ENCODE data around the gene KDM4C. TPM values are rescaled to one million over a fixed set of nuclear protein-coding genes. Genes with fewer than 3 reads are reported as not detected.

The KDM4C gene
- polyA plus RNA-seq, 4 donors = 12.6 to 27.3 (median 18.9) TPM

DNA sequence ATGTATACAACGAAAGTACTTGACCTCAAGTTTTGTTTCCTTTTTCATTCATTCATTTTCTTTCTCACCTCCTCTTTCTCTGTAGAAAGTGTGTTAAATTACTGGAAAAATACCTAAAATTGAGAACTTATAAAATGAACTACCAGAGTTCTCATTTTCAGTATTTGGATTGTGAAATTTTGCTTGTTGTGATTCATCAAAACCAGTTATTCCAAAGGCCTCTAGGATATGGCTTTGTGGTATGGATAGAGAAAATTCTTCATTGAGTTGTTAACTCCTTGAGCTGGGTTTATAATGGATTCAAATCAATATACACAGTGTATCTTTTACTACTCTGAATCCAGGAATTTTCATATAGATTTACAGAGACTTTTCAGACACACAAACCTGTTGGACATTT lies 287.6 kb downstream of the KDM4C start:
- WGBS, 3 donors = 79 to 88% (median 80%) methylated on average over 1 of the region's 1 CpG
- FAIRE-seq = no peak

GRCh38 chr9:7051711-7052110 lies 293.9 kb downstream of the KDM4C start:
- H3K36me3 ChIP-seq (ENCODE audit: control insufficient read depth in 3 of 3, insufficient read depth in 2 of 3, low read depth in 1 of 3, low read length in 3 of 3) = peaks cover 0 to 12% (median 6%) of the 10 kb centered on the region in 3 donors
- H3K27me3 ChIP-seq (ENCODE audit: control insufficient read depth in 3 of 3, insufficient read depth in 3 of 3, low read length in 3 of 3) = no peaks in the 10 kb centered on the region
- no peaks in the 10 kb centered on the region for H3K4me1 ChIP-seq (ENCODE audit: control insufficient read depth in 3 of 3, insufficient read depth in 2 of 3, low read depth in 1 of 3, low read length in 2 of 3)
- FAIRE-seq (no peak), DNase-seq (no peak)
- WGBS, 3 donors = 88 to 89% (median 88%) methylated on average over 3 of the region's 3 CpGs
- H3K9me3 ChIP-seq (ENCODE audit: control insufficient read depth in 2 of 2, insufficient read depth in 1 of 2, low read depth in 1 of 2, low read length in 1 of 2) = no peaks in the 10 kb centered on the region
- H3K4me3 ChIP-seq (ENCODE audit: low read depth in 1 of 3, low read length in 3 of 3) = no peak overlapping the region
- H3K27ac ChIP-seq (ENCODE audit: low read depth in 1 of 3, low read length in 2 of 3) = no peak overlapping the region

More for the DNA sequence above, 287.6 kb downstream of the KDM4C start:
- H3K4me3 ChIP-seq (ENCODE audit: low read depth in 1 of 3, low read length in 3 of 3) = no peak overlapping the region
- DNase-seq = no peak
- H3K27ac ChIP-seq (ENCODE audit: low read depth in 1 of 3, low read length in 2 of 3) = no peak overlapping the region
- H3K27me3 ChIP-seq (ENCODE audit: control insufficient read depth in 3 of 3, insufficient read depth in 3 of 3, low read length in 3 of 3) = no peaks in the 10 kb centered on the region
- H3K4me1 ChIP-seq (ENCODE audit: control insufficient read depth in 3 of 3, insufficient read depth in 2 of 3, low read depth in 1 of 3, low read length in 2 of 3) = no peaks in the 10 kb centered on the region
- H3K9me3 ChIP-seq (ENCODE audit: control insufficient read depth in 2 of 2, insufficient read depth in 1 of 2, low read depth in 1 of 2, low read length in 1 of 2) = no peaks in the 10 kb centered on the region
- H3K36me3 ChIP-seq (ENCODE audit: control insufficient read depth in 3 of 3, insufficient read depth in 2 of 3, low read depth in 1 of 3, low read length in 3 of 3) = peaks cover 0 to 5% (median 3%) of the 10 kb centered on the region in 3 donors

- 48 to 50% (median 50%) methylated on average over 2 of the region's 2 CpGs for WGBS, 3 donors
- no peak for FAIRE-seq
- no peaks in the 10 kb centered on the region for H3K4me1 ChIP-seq (ENCODE audit: control insufficient read depth in 3 of 3, insufficient read depth in 2 of 3, low read depth in 1 of 3, low read length in 2 of 3)
These were observed 296.1 kb downstream of the KDM4C start for GRCh38 chr9:7053903-7054302.

GRCh38 chr9:7055171-7055903 lies 297.6 kb downstream of the KDM4C start:
- FAIRE-seq (no peak), DNase-seq (no peak)
- H3K9me3 ChIP-seq (ENCODE audit: control insufficient read depth in 2 of 2, insufficient read depth in 1 of 2, low read depth in 1 of 2, low read length in 1 of 2) = no peaks in the 10 kb centered on the region
- H3K27ac ChIP-seq (ENCODE audit: low read depth in 1 of 3, low read length in 2 of 3) = no peak overlapping the region
- WGBS, 3 donors = 75 to 86% (median 80%) methylated on average over 7 of the region's 7 CpGs
- no peak overlapping the region for H3K4me3 ChIP-seq (ENCODE audit: low read depth in 1 of 3, low read length in 3 of 3)
- H3K4me1 ChIP-seq (ENCODE audit: control insufficient read depth in 3 of 3, insufficient read depth in 2 of 3, low read depth in 1 of 3, low read length in 2 of 3) = no peaks in the 10 kb centered on the region
- peaks cover 3 to 9% (median 4%) of the 10 kb centered on the region in 3 donors for H3K36me3 ChIP-seq (ENCODE audit: control insufficient read depth in 3 of 3, insufficient read depth in 2 of 3, low read depth in 1 of 3, low read length in 3 of 3)
- H3K27me3 ChIP-seq (ENCODE audit: control insufficient read depth in 3 of 3, insufficient read depth in 3 of 3, low read length in 3 of 3) = no peaks in the 10 kb centered on the region

More at GRCh38 chr9:7053903-7054302, 296.1 kb downstream of the KDM4C start:
- DNase-seq = no peak
- no peak overlapping the region for H3K27ac ChIP-seq (ENCODE audit: low read depth in 1 of 3, low read length in 2 of 3)
- no peak overlapping the region for H3K4me3 ChIP-seq (ENCODE audit: low read depth in 1 of 3, low read length in 3 of 3)
- H3K27me3 ChIP-seq (ENCODE audit: control insufficient read depth in 3 of 3, insufficient read depth in 3 of 3, low read length in 3 of 3) = no peaks in the 10 kb centered on the region
- peaks cover 0 to 9% (median 4%) of the 10 kb centered on the region in 3 donors for H3K36me3 ChIP-seq (ENCODE audit: control insufficient read depth in 3 of 3, insufficient read depth in 2 of 3, low read depth in 1 of 3, low read length in 3 of 3)
- no peaks in the 10 kb centered on the region for H3K9me3 ChIP-seq (ENCODE audit: control insufficient read depth in 2 of 2, insufficient read depth in 1 of 2, low read depth in 1 of 2, low read length in 1 of 2)

DNA sequence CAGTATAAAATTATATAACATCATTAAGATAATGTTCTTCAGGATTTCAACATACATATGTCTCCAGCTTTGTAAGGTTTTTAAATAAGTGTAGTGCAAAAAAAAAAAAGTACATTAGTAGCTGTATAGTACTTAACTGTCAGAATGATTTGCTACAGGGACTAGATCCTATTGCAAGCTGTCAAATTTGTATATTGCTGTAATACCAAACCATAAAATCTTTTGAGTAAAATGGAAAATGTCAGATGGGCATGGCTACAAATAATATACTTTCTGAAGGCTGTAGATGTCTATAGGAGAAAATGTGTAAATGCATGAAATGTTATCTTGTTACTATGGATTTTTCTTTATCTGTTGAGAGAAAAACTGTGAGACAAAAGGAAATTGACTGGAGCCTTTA lies 298.5 kb downstream of the KDM4C start:
- no peak for FAIRE-seq
- H3K9me3 ChIP-seq (ENCODE audit: control insufficient read depth in 2 of 2, insufficient read depth in 1 of 2, low read depth in 1 of 2, low read length in 1 of 2) = no peaks in the 10 kb centered on the region
- DNase-seq = no peak
- peaks cover 1 to 4% (median 3%) of the 10 kb centered on the region in 3 donors for H3K36me3 ChIP-seq (ENCODE audit: control insufficient read depth in 3 of 3, insufficient read depth in 2 of 3, low read depth in 1 of 3, low read length in 3 of 3)
- H3K27me3 ChIP-seq (ENCODE audit: control insufficient read depth in 3 of 3, insufficient read depth in 3 of 3, low read length in 3 of 3) = no peaks in the 10 kb centered on the region
- H3K4me3 ChIP-seq (ENCODE audit: low read depth in 1 of 3, low read length in 3 of 3) = no peak overlapping the region
- no peaks in the 10 kb centered on the region for H3K4me1 ChIP-seq (ENCODE audit: control insufficient read depth in 3 of 3, insufficient read depth in 2 of 3, low read depth in 1 of 3, low read length in 2 of 3)
- H3K27ac ChIP-seq (ENCODE audit: low read depth in 1 of 3, low read length in 2 of 3) = no peak overlapping the region

GRCh38 chr9:7058473-7058872 lies 300.7 kb downstream of the KDM4C start:
- Histone ChIP-seq H3K4me3 (ENCODE audit: low read depth in 1 of 3, low read length in 3 of 3) (no peak overlapping the region), H3K9me3 (ENCODE audit: control insufficient read depth in 2 of 2, insufficient read depth in 1 of 2, low read depth in 1 of 2, low read length in 1 of 2) (no peaks in the 10 kb centered on the region), H3K36me3 (ENCODE audit: control insufficient read depth in 3 of 3, insufficient read depth in 2 of 3, low read depth in 1 of 3, low read length in 3 of 3) (peaks cover 0 to 6% (median 0%) of the 10 kb centered on the region in 3 donors), H3K27ac (ENCODE audit: low read depth in 1 of 3, low read length in 2 of 3) (no peak overlapping the region), H3K4me1 (ENCODE audit: control insufficient read depth in 3 of 3, insufficient read depth in 2 of 3, low read depth in 1 of 3, low read length in 2 of 3) (no peaks in the 10 kb centered on the region), H3K27me3 (ENCODE audit: control insufficient read depth in 3 of 3, insufficient read depth in 3 of 3, low read length in 3 of 3) (no peaks in the 10 kb centered on the region)
- WGBS, 3 donors = 74 to 88% (median 80%) methylated on average over 3 of the region's 3 CpGs
- FAIRE-seq = no peak
- DNase-seq = no peak

DNA sequence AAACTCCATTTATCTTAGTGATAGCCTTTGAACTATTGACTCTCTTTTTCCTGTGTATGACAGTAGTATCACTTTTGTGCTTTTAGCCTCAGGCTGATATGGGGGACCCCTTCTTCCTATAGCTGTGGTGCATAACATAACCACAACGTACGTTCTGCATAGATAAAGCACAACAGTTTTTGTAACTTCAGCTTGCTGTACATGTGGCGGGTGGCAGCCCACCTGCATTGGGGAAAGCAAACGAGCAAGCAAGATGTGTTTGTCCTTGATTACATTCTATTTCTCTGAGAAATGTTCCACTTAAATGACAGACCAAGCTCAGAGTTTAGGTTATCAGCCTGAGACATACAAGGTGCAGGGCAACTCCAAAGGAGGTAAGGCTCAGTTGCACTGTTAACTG lies 309.4 kb downstream of the KDM4C start:
- peaks cover 0 to 3% (median 0%) of the 10 kb centered on the region in 3 donors for H3K36me3 ChIP-seq (ENCODE audit: control insufficient read depth in 3 of 3, insufficient read depth in 2 of 3, low read depth in 1 of 3, low read length in 3 of 3)
- FAIRE-seq = no peak
- DNase-seq = no peak

GRCh38 chr9:7071916-7072315 lies 314.1 kb downstream of the KDM4C start:
- FAIRE-seq (no peak), DNase-seq (no peak)
- WGBS, 3 donors = 85 to 91% (median 88%) methylated on average over 1 of the region's 1 CpG

More for the DNA sequence above, 309.4 kb downstream of the KDM4C start:
- Histone ChIP-seq H3K4me3 (ENCODE audit: low read depth in 1 of 3, low read length in 3 of 3) (no peak overlapping the region), H3K4me1 (ENCODE audit: control insufficient read depth in 3 of 3, insufficient read depth in 2 of 3, low read depth in 1 of 3, low read length in 2 of 3) (no peaks in the 10 kb centered on the region), H3K27me3 (ENCODE audit: control insufficient read depth in 3 of 3, insufficient read depth in 3 of 3, low read length in 3 of 3) (no peaks in the 10 kb centered on the region), H3K27ac (ENCODE audit: low read depth in 1 of 3, low read length in 2 of 3) (no peak overlapping the region), H3K9me3 (ENCODE audit: control insufficient read depth in 2 of 2, insufficient read depth in 1 of 2, low read depth in 1 of 2, low read length in 1 of 2) (no peaks in the 10 kb centered on the region)
- 69 to 77% (median 73%) methylated on average over 4 of the region's 4 CpGs for WGBS, 3 donors

DNA sequence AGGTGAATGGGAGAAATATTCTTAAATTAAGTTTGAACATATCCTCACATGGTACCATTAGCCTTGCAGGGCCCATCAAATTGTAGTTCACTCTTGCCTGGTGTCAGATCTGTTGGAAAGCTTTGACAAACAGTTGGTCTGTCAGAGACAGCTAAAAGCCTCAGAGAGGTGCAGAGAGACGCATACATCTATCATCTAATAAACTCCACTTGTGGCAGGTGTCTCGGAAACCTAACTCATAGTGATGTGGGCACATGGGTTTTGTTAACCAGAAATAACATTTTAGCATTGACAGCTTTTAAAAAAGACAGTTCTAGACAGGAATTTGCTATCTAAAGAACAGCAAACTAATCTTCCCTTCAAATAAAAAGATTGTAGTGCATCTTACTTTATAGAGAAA lies 315.9 kb downstream of the KDM4C start:
- H3K9me3 ChIP-seq (ENCODE audit: control insufficient read depth in 2 of 2, insufficient read depth in 1 of 2, low read depth in 1 of 2, low read length in 1 of 2) = no peaks in the 10 kb centered on the region
- H3K4me1 ChIP-seq (ENCODE audit: control insufficient read depth in 3 of 3, insufficient read depth in 2 of 3, low read depth in 1 of 3, low read length in 2 of 3) = no peaks in the 10 kb centered on the region
- 92 to 98% (median 95%) methylated on average over 2 of the region's 2 CpGs for WGBS, 3 donors
- FAIRE-seq = no peak
- no peak overlapping the region for H3K4me3 ChIP-seq (ENCODE audit: low read depth in 1 of 3, low read length in 3 of 3)
- no peak overlapping the region for H3K27ac ChIP-seq (ENCODE audit: low read depth in 1 of 3, low read length in 2 of 3)
- no peak for DNase-seq
- H3K36me3 ChIP-seq (ENCODE audit: control insufficient read depth in 3 of 3, insufficient read depth in 2 of 3, low read depth in 1 of 3, low read length in 3 of 3) = peaks cover 0 to 7% (median 0%) of the 10 kb centered on the region in 3 donors
- no peaks in the 10 kb centered on the region for H3K27me3 ChIP-seq (ENCODE audit: control insufficient read depth in 3 of 3, insufficient read depth in 3 of 3, low read length in 3 of 3)

More at GRCh38 chr9:7071916-7072315, 314.1 kb downstream of the KDM4C start:
- Histone ChIP-seq H3K27ac (ENCODE audit: low read depth in 1 of 3, low read length in 2 of 3) (no peak overlapping the region), H3K4me3 (ENCODE audit: low read depth in 1 of 3, low read length in 3 of 3) (no peak overlapping the region), H3K4me1 (ENCODE audit: control insufficient read depth in 3 of 3, insufficient read depth in 2 of 3, low read depth in 1 of 3, low read length in 2 of 3) (no peaks in the 10 kb centered on the region), H3K36me3 (ENCODE audit: control insufficient read depth in 3 of 3, insufficient read depth in 2 of 3, low read depth in 1 of 3, low read length in 3 of 3) (peaks cover 0 to 5% (median 0%) of the 10 kb centered on the region in 3 donors), H3K9me3 (ENCODE audit: control insufficient read depth in 2 of 2, insufficient read depth in 1 of 2, low read depth in 1 of 2, low read length in 1 of 2) (no peaks in the 10 kb centered on the region), H3K27me3 (ENCODE audit: control insufficient read depth in 3 of 3, insufficient read depth in 3 of 3, low read length in 3 of 3) (no peaks in the 10 kb centered on the region)
